K562 (cell line): ENCODE data around the gene DNAJB4.

Source experiments
- CHD2 ChIP-seq: IDR thresholded peaks from 2 replicates; pipeline ENCODE4 v1.6.1; 2011; ENCODE audit warnings: low read depth, low read length
- CTCF ChIP-seq, 3 experiments: IDR thresholded peaks in 2 of 3; conservative IDR thresholded peaks in 1 of 3; 2 replicates each; pipeline ENCODE4 v1.5.1; 2011 to 2012; ENCODE audit warnings: low read length in 3 of 3, mild to moderate bottlenecking in 3 of 3, control low read depth in 2 of 3, improper control_type of control experiment in 1 of 3, inconsistent platforms in 1 of 3, low read depth in 1 of 3, mixed read lengths in 1 of 3, moderate library complexity in 1 of 3; ENCODE audit not compliant: insufficient read depth in 2 of 3
- ESRRA ChIP-seq: fragments of 450-650 bp; IDR thresholded peaks from 2 replicates; pipeline ENCODE4 v1.6.1; 2014; ENCODE audit warnings: low read depth, mild to moderate bottlenecking, moderate library complexity, borderline replicate concordance
- SMAD3 ChIP-seq: fragments of 450-650 bp; formaldehyde crosslinking; conservative IDR thresholded peaks from 2 replicates; pipeline ENCODE4 v1.4.0; 2020; ENCODE audit warnings: mild to moderate bottlenecking
- ZNF263 ChIP-seq: sonication (generic); formaldehyde crosslinking; IDR thresholded peaks from 2 replicates; pipeline ENCODE4 v1.8.0; 2022; ENCODE audit warnings: mild to moderate bottlenecking, missing genetic modification reagents, borderline replicate concordance
- ZNF780A ChIP-seq: fragments of 250-450 bp; sonication (Bioruptor Pico); IDR thresholded peaks from 2 replicates; pipeline ENCODE4 v1.5.0; 2021; ENCODE audit warnings: mild to moderate bottlenecking

- TF ChIP-seq ZNF780A (CRISPR knock-in tag) (no peak), CHD2 (no peak), CTCF (IDR thresholded peaks at IDR 0.05 in 2 of 3, conservative IDR thresholded peaks at IDR 0.05 in 1 of 3; ENCODE audit: insufficient read depth in 2 of 3, low read depth in 1 of 3, low read length in 3 of 3) (no peak), SMAD3 (CRISPR knock-in tag) (no peak), ESRRA (no peak), ZNF263 (no peak)
Measured at GRCh38 chr1:78040484-78041089, 35.8 kb downstream of the DNAJB4 start.
